SK-N-SH treated with all-trans-retinoic acid at 6 μM for 48 hours (cell line): ENCODE data around the gene COPZ2.
A peak's percentile ranks its signal among the peaks of the same experiment; 100 is the strongest.

ENCODE experiments used
- ATAC-seq: fragments of 200-7000 bp; cut with Tn5 transposase; 3 replicates; pipeline ENCODE4 v1.9.1; 2020; ENCODE audit warnings: mild to moderate bottlenecking, moderate library complexity
- CSDC2 ChIP-seq: fragments of 250-450 bp; sonication (Bioruptor Pico); IDR thresholded peaks from 2 replicates; pipeline ENCODE4 v1.5.0; 2020; ENCODE audit warnings: mild to moderate bottlenecking, moderate library complexity
- ZNF70 ChIP-seq: fragments of 450-650 bp; formaldehyde crosslinking; IDR thresholded peaks from 2 replicates; pipeline ENCODE4 v1.5.0; 2020; ENCODE audit warnings: mild to moderate bottlenecking, moderate library complexity
- TF ChIP-seq, protein P1 (sequence below): fragments of 250-450 bp; sonication (Bioruptor Pico); IDR thresholded peaks from 2 replicates; pipeline ENCODE4 v1.5.1; 2020; ENCODE audit warnings: low read depth, mild to moderate bottlenecking, moderate library complexity
- TF ChIP-seq, protein P2 (sequence below): fragments of 250-450 bp; sonication (Bioruptor Pico); IDR thresholded peaks from 2 replicates; pipeline ENCODE4 v1.5.0; 2020; ENCODE audit warnings: mild to moderate bottlenecking, moderate library complexity

Gene COPZ2

DNA sequence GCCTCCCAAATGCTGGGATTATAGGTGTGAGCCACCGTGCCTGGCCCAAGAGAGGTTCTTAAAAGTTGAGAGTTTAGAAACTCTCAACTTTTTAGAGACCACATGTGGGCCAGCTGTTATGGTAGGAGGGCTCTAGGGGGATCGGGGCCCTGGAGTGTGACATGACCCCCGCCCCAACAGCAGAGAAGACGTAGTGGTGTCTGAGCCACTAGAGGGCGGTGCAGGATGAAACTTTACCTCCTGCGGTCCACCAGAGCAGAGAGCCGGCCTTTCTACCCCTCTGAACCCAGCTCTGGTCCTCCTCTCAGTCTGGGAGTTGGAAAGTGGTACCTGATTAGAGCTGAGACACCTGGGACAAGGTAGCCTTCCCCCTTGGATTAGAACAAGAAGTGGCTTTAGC, 59.3 kb downstream of the COPZ2 start:
- TF ChIP-seq ZNF70 (CRISPR knock-in tag) (no peak), CSDC2 (CRISPR knock-in tag) (no peak)
- TF ChIP-seq, protein P1, sequence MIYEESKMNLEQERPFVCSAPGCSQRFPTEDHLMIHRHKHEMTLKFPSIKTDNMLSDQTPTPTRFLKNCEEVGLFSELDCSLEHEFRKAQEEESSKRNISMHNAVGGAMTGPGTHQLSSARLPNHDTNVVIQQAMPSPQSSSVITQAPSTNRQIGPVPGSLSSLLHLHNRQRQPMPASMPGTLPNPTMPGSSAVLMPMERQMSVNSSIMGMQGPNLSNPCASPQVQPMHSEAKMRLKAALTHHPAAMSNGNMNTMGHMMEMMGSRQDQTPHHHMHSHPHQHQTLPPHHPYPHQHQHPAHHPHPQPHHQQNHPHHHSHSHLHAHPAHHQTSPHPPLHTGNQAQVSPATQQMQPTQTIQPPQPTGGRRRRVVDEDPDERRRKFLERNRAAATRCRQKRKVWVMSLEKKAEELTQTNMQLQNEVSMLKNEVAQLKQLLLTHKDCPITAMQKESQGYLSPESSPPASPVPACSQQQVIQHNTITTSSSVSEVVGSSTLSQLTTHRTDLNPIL (CRISPR knock-in tag) = no peak
- TF ChIP-seq, protein P2, sequence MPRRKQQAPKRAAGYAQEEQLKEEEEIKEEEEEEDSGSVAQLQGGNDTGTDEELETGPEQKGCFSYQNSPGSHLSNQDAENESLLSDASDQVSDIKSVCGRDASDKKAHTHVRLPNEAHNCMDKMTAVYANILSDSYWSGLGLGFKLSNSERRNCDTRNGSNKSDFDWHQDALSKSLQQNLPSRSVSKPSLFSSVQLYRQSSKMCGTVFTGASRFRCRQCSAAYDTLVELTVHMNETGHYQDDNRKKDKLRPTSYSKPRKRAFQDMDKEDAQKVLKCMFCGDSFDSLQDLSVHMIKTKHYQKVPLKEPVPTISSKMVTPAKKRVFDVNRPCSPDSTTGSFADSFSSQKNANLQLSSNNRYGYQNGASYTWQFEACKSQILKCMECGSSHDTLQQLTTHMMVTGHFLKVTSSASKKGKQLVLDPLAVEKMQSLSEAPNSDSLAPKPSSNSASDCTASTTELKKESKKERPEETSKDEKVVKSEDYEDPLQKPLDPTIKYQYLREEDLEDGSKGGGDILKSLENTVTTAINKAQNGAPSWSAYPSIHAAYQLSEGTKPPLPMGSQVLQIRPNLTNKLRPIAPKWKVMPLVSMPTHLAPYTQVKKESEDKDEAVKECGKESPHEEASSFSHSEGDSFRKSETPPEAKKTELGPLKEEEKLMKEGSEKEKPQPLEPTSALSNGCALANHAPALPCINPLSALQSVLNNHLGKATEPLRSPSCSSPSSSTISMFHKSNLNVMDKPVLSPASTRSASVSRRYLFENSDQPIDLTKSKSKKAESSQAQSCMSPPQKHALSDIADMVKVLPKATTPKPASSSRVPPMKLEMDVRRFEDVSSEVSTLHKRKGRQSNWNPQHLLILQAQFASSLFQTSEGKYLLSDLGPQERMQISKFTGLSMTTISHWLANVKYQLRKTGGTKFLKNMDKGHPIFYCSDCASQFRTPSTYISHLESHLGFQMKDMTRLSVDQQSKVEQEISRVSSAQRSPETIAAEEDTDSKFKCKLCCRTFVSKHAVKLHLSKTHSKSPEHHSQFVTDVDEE = peak; percentile 37; the same call in 1 of the 2 replicates
- ATAC-seq = peak; percentile 95
